Thymus (tissue), 11 donors: ENCODE data around the gene LASP1. TPM values are rescaled to one million over a fixed set of nuclear protein-coding genes. Genes with fewer than 3 reads are reported as not detected.

ENCODE experiments used
- DNase-seq, 9 donors: peaks; one replicate each; pipeline ENCODE4 v3.0.0-alpha.2; 2013; ENCODE audit warnings: low spot score in 9 of 9, low read depth in 6 of 9, missing footprints in 1 of 9
- H3K27ac ChIP-seq, 2 donors: one replicate each; pipeline ENCODE4 v1.5.1; 2013; ENCODE audit warnings: control low read depth in 1 of 2, low read depth in 1 of 2, low read length in 1 of 2, mild to moderate bottlenecking in 1 of 2, moderate library complexity in 1 of 2
- H3K27me3 ChIP-seq, 2 donors: one replicate each; pipeline ENCODE4 v1.5.1; 2013; ENCODE audit warnings: low read length in 1 of 2; ENCODE audit not compliant: control insufficient read depth in 2 of 2, insufficient read depth in 1 of 2
- H3K36me3 ChIP-seq, 2 donors: one replicate each; pipeline ENCODE4 v1.5.1; 2013; ENCODE audit warnings: low read length in 1 of 2, mild to moderate bottlenecking in 1 of 2, moderate library complexity in 1 of 2; ENCODE audit not compliant: control insufficient read depth in 2 of 2, insufficient read depth in 2 of 2
- H3K4me1 ChIP-seq, 2 donors: one replicate each; pipeline ENCODE4 v1.5.1; 2013; ENCODE audit warnings: low read length in 2 of 2; ENCODE audit not compliant: control insufficient read depth in 2 of 2, insufficient read depth in 2 of 2
- H3K4me3 ChIP-seq, 2 donors: one replicate each; pipeline ENCODE4 v1.5.1; 2013; ENCODE audit warnings: low read length in 2 of 2, control low read depth in 1 of 2, mild to moderate bottlenecking in 1 of 2
- H3K9me3 ChIP-seq, 2 donors: one replicate each; pipeline ENCODE4 v1.5.1; 2013; ENCODE audit warnings: low read length in 1 of 2, mild to moderate bottlenecking in 1 of 2; ENCODE audit not compliant: control insufficient read depth in 2 of 2, insufficient read depth in 1 of 2
- WGBS: extraction: QIAGEN DNeasy Blood & Tissue Kit; methylation state at CpG from one replicate; pipeline ENCODE4 v1.1.7; 2013; 5-methylcytosine and 5-hydroxymethylcytosine counted together
- polyA plus RNA-seq: library from polyadenylated mRNA; stranded (reverse); fragments of 200-250 nt; gene quantifications from one replicate; pipeline ENCODE4 v1.2.3, GENCODE V29; 2013
- total RNA-seq: library from RNA; stranded (reverse); fragments of 120-200 nt; gene quantifications from one replicate; pipeline ENCODE4 v1.2.4, GENCODE V29; 2013
- donor health status: healthy.

The LASP1 gene
- total and polyA plus RNA-seq, 2 donors: 37.0 to 72.5 TPM

- Histone ChIP-seq H3K4me1 (peaks cover 0 to 6% of the 10 kb centered on the region in 2 donors), H3K27ac (no peak overlapping the region)
- DNase-seq: no peak
These were observed 48.5 kb downstream of the LASP1 start for GRCh38 chr17:38918129-38918913.

GRCh38 chr17:38918916-38919315, 49.1 kb downstream of the LASP1 start:
- Histone ChIP-seq H3K36me3 (peaks cover 62 to 65% of the 10 kb centered on the region in 2 donors), H3K4me1 (peaks cover 0 to 6% of the 10 kb centered on the region in 2 donors), H3K9me3 (no peaks in the 10 kb centered on the region), H3K27ac (no peak overlapping the region), H3K27me3 (no peaks in the 10 kb centered on the region), H3K4me3 (no peak overlapping the region)
- no peak for DNase-seq
- WGBS: 98% methylated on average over 5 of the region's 5 CpGs

More at GRCh38 chr17:38918129-38918913, 48.5 kb downstream of the LASP1 start:
- Histone ChIP-seq H3K27me3 (no peaks in the 10 kb centered on the region), H3K4me3 (no peak overlapping the region), H3K36me3 (peaks cover 68 to 70% of the 10 kb centered on the region in 2 donors), H3K9me3 (no peaks in the 10 kb centered on the region)
- 95% methylated on average over 37 of the region's 37 CpGs for WGBS

DNA sequence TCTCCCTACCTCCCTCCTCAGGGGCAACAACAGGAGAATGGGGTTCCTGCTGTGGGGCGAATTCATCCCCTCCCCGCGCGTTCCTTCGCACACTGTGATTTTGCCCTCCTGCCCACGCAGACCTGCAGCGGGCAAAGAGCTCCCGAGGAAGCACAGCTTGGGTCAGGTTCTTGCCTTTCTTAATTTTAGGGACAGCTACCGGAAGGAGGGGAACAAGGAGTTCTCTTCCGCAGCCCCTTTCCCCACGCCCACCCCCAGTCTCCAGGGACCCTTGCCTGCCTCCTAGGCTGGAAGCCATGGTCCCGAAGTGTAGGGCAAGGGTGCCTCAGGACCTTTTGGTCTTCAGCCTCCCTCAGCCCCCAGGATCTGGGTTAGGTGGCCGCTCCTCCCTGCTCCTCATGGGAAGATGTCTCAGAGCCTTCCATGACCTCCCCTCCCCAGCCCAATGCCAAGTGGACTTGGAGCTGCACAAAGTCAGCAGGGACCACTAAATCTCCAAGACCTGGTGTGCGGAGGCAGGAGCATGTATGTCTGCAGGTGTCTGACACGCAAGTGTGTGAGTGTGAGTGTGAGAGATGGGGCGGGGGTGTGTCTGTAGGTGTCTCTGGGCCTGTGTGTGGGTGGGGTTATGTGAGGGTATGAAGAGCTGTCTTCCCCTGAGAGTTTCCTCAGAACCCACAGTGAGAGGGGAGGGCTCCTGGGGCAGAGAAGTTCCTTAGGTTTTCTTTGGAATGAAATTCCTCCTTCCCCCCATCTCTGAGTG, 49.6 kb downstream of the LASP1 start:
- 98% methylated on average over 16 of the region's 16 CpGs for WGBS
- DNase-seq: no peak
- Histone ChIP-seq H3K36me3 (peaks cover 56 to 59% of the 10 kb centered on the region in 2 donors), H3K9me3 (no peaks in the 10 kb centered on the region), H3K27ac (no peak overlapping the region), H3K4me3 (no peak overlapping the region), H3K4me1 (peaks cover 0 to 6% of the 10 kb centered on the region in 2 donors), H3K27me3 (no peaks in the 10 kb centered on the region)

GRCh38 chr17:38920374-38921291, 50.8 kb downstream of the LASP1 start:
- peaks cover 0 to 17% of the 10 kb centered on the region in 2 donors for H3K4me1 ChIP-seq
- no peak overlapping the region for H3K27ac ChIP-seq
- 96% methylated on average over 9 of the region's 9 CpGs for WGBS
- no peaks in the 10 kb centered on the region for H3K27me3 ChIP-seq
- H3K9me3 ChIP-seq: no peaks in the 10 kb centered on the region
- H3K4me3 ChIP-seq: no peak overlapping the region
- DNase-seq: no peak
- H3K36me3 ChIP-seq: peaks cover 44 to 48% of the 10 kb centered on the region in 2 donors

DNA sequence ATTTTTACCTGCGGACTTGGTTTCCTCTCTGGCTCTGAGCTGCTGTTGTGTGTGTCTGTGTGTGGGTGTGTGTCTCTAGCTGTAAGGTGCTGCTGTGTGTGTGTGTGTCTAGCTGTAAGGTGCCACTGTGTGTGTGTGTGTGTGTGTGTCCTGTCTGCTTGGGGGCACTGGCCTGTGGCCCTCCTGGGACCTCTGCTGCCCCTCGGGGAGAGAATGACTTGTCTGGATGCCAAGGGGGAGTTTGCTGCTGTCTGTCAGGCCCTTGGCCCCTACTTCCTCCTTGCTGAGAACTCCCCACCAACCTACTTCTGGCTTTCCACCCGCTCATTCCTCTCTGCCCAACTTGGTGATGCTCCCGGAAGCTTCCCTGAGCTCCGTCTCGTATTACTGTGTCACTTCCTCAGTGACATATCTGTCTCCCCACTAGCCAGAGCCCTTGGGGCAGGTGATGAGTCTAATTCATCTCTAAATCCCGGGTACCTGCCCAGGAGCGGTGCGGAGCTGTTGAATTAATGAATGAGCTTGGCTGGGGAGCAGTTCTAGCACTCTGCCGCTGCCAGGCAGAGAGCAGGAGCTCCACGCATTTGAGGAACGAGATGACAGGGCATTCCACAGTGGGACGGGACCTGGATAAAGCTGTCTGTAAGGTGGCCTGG, 52.0 kb downstream of the LASP1 start:
- DNase-seq: no peak
- Histone ChIP-seq H3K27me3 (no peaks in the 10 kb centered on the region), H3K9me3 (no peaks in the 10 kb centered on the region), H3K4me1 (peaks cover 0 to 25% of the 10 kb centered on the region in 2 donors), H3K27ac (no peak overlapping the region), H3K4me3 (no peak overlapping the region), H3K36me3 (peaks cover 32 to 39% of the 10 kb centered on the region in 2 donors)
- 95% methylated on average over 13 of the region's 13 CpGs for whole genome bisulfite sequencing

GRCh38 chr17:38922538-38923297, 52.9 kb downstream of the LASP1 start:
- DNase-seq: no peak
- no peaks in the 10 kb centered on the region for H3K9me3 ChIP-seq
- H3K36me3 ChIP-seq: peaks cover 25 to 32% of the 10 kb centered on the region in 2 donors
- WGBS: 91% methylated on average over 6 of the region's 6 CpGs
- peak overlapping the region; percentile 15 to 73 for H3K27ac ChIP-seq
- H3K27me3 ChIP-seq: no peaks in the 10 kb centered on the region
- peaks cover 0 to 25% of the 10 kb centered on the region in 2 donors for H3K4me1 ChIP-seq
- no peak overlapping the region for H3K4me3 ChIP-seq

DNA sequence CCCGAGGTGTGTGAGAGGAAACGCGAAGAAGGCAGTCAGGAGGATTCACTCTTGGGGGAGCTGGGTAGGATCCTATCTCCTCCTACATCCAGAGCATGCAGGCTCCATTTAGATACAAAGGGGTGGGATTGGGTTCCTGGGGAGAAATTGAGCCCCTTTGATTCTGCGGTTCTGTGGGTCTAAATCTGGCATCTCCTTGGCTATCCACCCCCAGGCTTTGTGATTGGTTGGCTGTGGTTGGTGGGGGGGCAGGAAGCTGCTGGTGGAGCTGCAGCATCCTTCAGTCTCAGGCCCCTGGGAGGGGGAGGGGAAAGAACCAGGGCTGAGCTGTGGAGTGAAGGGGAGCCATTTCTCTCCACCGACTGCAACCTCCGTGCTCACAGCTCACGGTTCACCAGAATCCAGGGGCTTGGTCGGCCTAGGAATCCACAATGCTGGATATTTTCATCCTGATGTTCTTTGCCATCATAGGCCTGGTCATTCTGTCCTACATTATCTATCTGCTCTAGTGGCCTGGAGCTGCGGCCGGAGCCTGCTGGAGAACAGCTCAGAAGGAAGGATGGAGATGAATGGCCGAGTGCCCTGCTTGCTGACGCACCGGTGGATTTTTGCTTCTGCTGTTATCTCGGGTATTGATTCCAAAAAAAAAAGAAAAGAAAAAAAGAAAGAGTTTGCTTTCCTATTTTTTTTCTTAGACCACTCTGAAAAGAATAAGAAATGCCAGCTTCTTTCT, 55.6 kb downstream of the LASP1 start, which contains the start of gene LASP1NB:
Gene LASP1NB, plus strand, starts transcription at position 352 of the 733 bp plus-strand sequence.
- WGBS: 71% methylated on average over 14 of the region's 14 CpGs
- peak; percentile 51 to 93 (median 73) for DNase-seq
- Histone ChIP-seq H3K4me3 (peak within 1 kb of the TSS in 1 of 2 donors; percentile 57), H3K4me1 (peaks cover 0 to 25% of the 10 kb centered on the region in 2 donors), H3K36me3 (peaks cover under 1 to 6% of the 10 kb centered on the region in 2 donors), H3K27me3 (no peaks in the 10 kb centered on the region), H3K27ac (peak within 1 kb of the TSS; percentile 36 to 74), H3K9me3 (no peaks in the 10 kb centered on the region)
